Measurements from ENCODE around the gene ROBO1.

Gene ROBO1

DNA sequence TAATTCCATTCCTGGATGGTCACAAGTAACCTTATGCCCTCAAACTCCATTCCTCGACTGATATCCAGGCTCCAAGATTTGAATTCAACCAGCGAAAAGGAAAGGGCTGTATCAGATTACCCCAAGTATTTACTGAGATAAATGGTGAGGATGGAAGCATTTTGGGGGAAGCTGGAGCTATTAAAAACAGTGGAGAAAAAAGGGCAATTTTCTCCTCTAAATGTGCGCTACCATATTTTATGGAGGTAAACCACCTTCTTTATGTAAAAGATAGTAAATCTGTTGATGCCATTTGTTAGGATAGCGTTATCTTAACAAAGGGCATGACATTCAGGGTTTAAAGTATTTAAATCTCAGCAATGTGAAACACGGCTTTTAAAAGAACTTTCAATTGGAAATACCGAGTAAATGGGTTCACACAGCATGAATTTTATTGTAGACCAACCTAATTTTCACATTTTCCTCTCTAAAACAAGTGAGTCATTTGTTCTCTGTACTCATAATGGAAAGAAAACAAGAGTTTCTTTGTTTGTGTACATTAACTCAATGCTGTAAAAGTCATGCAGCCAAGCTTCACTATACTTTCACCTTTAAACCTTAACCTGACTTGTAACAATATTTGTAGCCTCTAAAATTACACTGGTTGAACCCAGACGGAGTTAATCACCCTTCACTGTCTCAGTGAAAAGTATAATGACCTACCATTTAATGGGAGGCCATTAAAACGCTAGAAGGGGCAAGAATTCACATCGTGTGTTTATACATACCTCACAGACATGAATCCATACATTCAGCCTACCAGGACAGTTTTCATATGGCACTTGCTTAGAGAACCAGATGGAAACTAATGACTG, 773.4 kb downstream of the ROBO1 start:
- Histone ChIP-seq H3K9ac (ENCODE audit: low read depth, low read length) (peak overlapping the region; percentile 6; the same call in 1 of the 2 replicates), H3K4me1 (ENCODE audit: insufficient read depth, low read length) (peaks cover 30% of the 10 kb centered on the region)

GRCh38 chr3:78993375-78993774, 774.4 kb downstream of the ROBO1 start:
- WGBS, result 78% methylated on average over 4 of the region's 4 CpGs
- Histone ChIP-seq H3K27ac (ENCODE audit: low read depth, low read length) (peak overlapping the region; percentile 7; the same call in 1 of the 2 replicates), H3K4me3 (ENCODE audit: low read length) (no peak overlapping the region), H3K36me3 (ENCODE audit: insufficient read depth, low read length) (peaks cover 2% of the 10 kb centered on the region; the same call in 1 of the 2 replicates), H3K9ac (ENCODE audit: low read depth, low read length) (no peak overlapping the region), H3K9me3 (ENCODE audit: insufficient read depth, low read depth, low read length) (no peaks in the 10 kb centered on the region), H3K27me3 (ENCODE audit: insufficient read depth, low read length) (no peaks in the 10 kb centered on the region), H3K4me1 (ENCODE audit: insufficient read depth, low read length) (peaks cover 33% of the 10 kb centered on the region)

More for the DNA sequence above, 773.4 kb downstream of the ROBO1 start:
- Histone ChIP-seq H3K27ac (ENCODE audit: low read depth, low read length) (peak overlapping the region; percentile 73), H3K27me3 (ENCODE audit: insufficient read depth, low read length) (no peaks in the 10 kb centered on the region), H3K9me3 (ENCODE audit: insufficient read depth, low read depth, low read length) (no peaks in the 10 kb centered on the region), H3K36me3 (ENCODE audit: insufficient read depth, low read length) (peaks cover 2% of the 10 kb centered on the region; the same call in 1 of the 2 replicates), H3K4me3 (ENCODE audit: low read length) (peak overlapping the region; percentile 40)
- 31% methylated on average over 9 of the region's 9 CpGs for WGBS

GRCh38 chr3:78992830-78993229, 775.0 kb downstream of the ROBO1 start:
- no peak overlapping the region for H3K27ac ChIP-seq (ENCODE audit: low read depth, low read length)
- H3K36me3 ChIP-seq (ENCODE audit: insufficient read depth, low read length), result peaks cover 2% of the 10 kb centered on the region; the same call in 1 of the 2 replicates
- no peak overlapping the region for H3K9ac ChIP-seq (ENCODE audit: low read depth, low read length)
- 97% methylated on average over 3 of the region's 3 CpGs for WGBS
- H3K9me3 ChIP-seq (ENCODE audit: insufficient read depth, low read depth, low read length), result no peaks in the 10 kb centered on the region
- H3K4me3 ChIP-seq (ENCODE audit: low read length), result no peak overlapping the region
- H3K4me1 ChIP-seq (ENCODE audit: insufficient read depth, low read length), result peaks cover 38% of the 10 kb centered on the region
- no peaks in the 10 kb centered on the region for H3K27me3 ChIP-seq (ENCODE audit: insufficient read depth, low read length)

- no peaks in the 10 kb centered on the region for H3K9me3 ChIP-seq (ENCODE audit: insufficient read depth, low read depth, low read length)
- no peak overlapping the region for H3K9ac ChIP-seq (ENCODE audit: low read depth, low read length)
- no peaks in the 10 kb centered on the region for H3K27me3 ChIP-seq (ENCODE audit: insufficient read depth, low read length)
- no peak overlapping the region for H3K4me3 ChIP-seq (ENCODE audit: low read length)
- H3K4me1 ChIP-seq (ENCODE audit: insufficient read depth, low read length), result peaks cover 42% of the 10 kb centered on the region
- peaks cover 2% of the 10 kb centered on the region; the same call in 1 of the 2 replicates for H3K36me3 ChIP-seq (ENCODE audit: insufficient read depth, low read length)
- H3K27ac ChIP-seq (ENCODE audit: low read depth, low read length), result no peak overlapping the region
Observed at GRCh38 chr3:78992400-78992799, 775.4 kb downstream of the ROBO1 start.

DNA sequence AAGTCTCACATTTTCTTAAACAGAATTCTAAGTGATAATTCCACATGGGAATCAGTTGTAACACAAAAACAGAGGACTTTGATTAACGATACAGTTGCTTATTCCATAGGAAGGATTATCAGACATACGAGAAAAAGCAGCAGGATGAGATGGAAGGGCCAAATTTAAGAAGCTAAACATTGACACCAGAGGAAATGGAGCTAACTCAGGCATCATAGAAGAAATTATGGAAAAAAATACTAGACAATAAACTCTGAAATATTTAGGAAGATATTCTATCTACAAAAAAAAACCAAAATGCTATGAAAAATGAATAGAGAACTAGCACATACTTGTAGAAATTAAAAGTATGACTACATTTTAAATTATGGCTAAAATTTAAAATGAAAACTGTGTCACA, 776.1 kb downstream of the ROBO1 start:
- 94% methylated on average over 2 of the region's 2 CpGs for WGBS
- no peaks in the 10 kb centered on the region for H3K9me3 ChIP-seq (ENCODE audit: insufficient read depth, low read depth, low read length)
- H3K27me3 ChIP-seq (ENCODE audit: insufficient read depth, low read length), result no peaks in the 10 kb centered on the region
- H3K27ac ChIP-seq (ENCODE audit: low read depth, low read length), result no peak overlapping the region
- H3K4me1 ChIP-seq (ENCODE audit: insufficient read depth, low read length), result peaks cover 49% of the 10 kb centered on the region
- no peak overlapping the region for H3K4me3 ChIP-seq (ENCODE audit: low read length)
- H3K36me3 ChIP-seq (ENCODE audit: insufficient read depth, low read length), result peaks cover 2% of the 10 kb centered on the region; the same call in 1 of the 2 replicates
- H3K9ac ChIP-seq (ENCODE audit: low read depth, low read length), result no peak overlapping the region

GRCh38 chr3:78990156-78990555, 777.6 kb downstream of the ROBO1 start:
- WGBS, result 89% methylated on average over 3 of the region's 4 CpGs
- Histone ChIP-seq H3K36me3 (ENCODE audit: insufficient read depth, low read length) (peaks cover 2% of the 10 kb centered on the region; the same call in 1 of the 2 replicates), H3K9ac (ENCODE audit: low read depth, low read length) (no peak overlapping the region), H3K27me3 (ENCODE audit: insufficient read depth, low read length) (no peaks in the 10 kb centered on the region), H3K4me3 (ENCODE audit: low read length) (no peak overlapping the region), H3K27ac (ENCODE audit: low read depth, low read length) (no peak overlapping the region), H3K4me1 (ENCODE audit: insufficient read depth, low read length) (peaks cover 63% of the 10 kb centered on the region), H3K9me3 (ENCODE audit: insufficient read depth, low read depth, low read length) (no peaks in the 10 kb centered on the region)

DNA sequence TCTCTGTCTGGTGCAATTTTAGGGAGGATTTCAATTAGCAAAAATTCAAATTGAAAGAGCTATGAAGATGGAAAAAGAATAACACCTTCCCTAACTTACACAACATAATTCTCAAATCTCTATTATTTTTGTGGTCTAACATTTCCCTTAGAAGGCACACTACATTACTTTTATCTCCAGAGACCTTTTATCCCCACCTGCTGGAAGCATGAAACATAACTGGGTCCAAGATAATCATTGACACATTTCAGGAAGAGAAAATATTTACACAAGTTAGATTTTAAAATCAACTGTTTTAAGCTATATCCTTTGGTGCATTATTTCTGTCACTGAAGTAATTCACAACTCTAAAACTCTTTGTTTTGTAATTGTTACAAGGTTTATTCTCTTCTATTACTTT, 779.5 kb downstream of the ROBO1 start:
- Histone ChIP-seq H3K9me3 (ENCODE audit: insufficient read depth, low read depth, low read length) (no peaks in the 10 kb centered on the region), H3K36me3 (ENCODE audit: insufficient read depth, low read length) (peaks cover 2% of the 10 kb centered on the region; the same call in 1 of the 2 replicates), H3K27ac (ENCODE audit: low read depth, low read length) (no peak overlapping the region)

DNA sequence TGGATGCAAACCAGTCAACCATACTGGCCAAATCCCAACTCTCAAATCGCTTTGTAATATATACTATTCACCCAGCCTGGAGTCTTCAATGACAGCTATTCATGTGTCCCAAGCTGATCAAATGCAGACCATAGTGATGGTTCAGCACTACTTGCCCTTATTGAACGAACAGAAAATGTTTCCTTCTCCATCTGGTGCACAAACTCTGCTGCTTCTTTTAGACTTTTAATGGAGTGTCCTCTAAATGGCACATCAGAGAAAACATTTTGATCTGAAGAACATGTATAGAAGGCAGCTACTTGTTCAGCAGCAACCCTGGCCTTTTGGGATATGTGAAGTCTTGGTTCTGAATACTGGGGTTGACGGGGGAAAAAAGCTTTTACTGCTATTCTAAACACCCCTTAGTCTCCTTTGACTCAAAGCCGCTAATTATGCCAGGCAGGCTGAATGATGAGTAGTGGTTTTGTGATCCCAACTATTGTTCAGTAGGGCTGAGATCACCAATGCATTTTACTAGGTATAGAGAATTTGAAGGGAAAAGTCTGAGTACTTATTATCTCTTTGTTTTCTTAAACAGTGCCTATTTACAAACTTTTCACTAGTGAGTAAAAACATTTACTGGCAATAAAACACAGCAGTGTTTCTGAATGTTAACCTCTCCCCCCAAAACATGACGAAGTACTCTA, 781.2 kb downstream of the ROBO1 start:
- Histone ChIP-seq H3K36me3 (ENCODE audit: insufficient read depth, low read length) (0 out of 2 replicates have a peak, but pooled peaks cover 1% of the 10 kb centered on the region), H3K27ac (ENCODE audit: low read depth, low read length) (0 out of 2 replicates have a peak overlapping the region, but pooled peaks have one; percentile 7), H3K4me3 (ENCODE audit: low read length) (no peak overlapping the region), H3K9ac (ENCODE audit: low read depth, low read length) (no peak overlapping the region), H3K4me1 (ENCODE audit: insufficient read depth, low read length) (peaks cover 42% of the 10 kb centered on the region), H3K27me3 (ENCODE audit: insufficient read depth, low read length) (no peaks in the 10 kb centered on the region), H3K9me3 (ENCODE audit: insufficient read depth, low read depth, low read length) (no peaks in the 10 kb centered on the region)
- WGBS, result 54% methylated on average over 3 of the region's 5 CpGs

More for the DNA sequence above, 779.5 kb downstream of the ROBO1 start:
- no peak overlapping the region for H3K4me3 ChIP-seq (ENCODE audit: low read length)
- H3K27me3 ChIP-seq (ENCODE audit: insufficient read depth, low read length), result no peaks in the 10 kb centered on the region
- peaks cover 45% of the 10 kb centered on the region for H3K4me1 ChIP-seq (ENCODE audit: insufficient read depth, low read length)
- no peak overlapping the region for H3K9ac ChIP-seq (ENCODE audit: low read depth, low read length)

GRCh38 chr3:78985981-78986380, 781.8 kb downstream of the ROBO1 start:
- H3K4me3 ChIP-seq (ENCODE audit: low read length), result no peak overlapping the region
- peaks cover 48% of the 10 kb centered on the region for H3K4me1 ChIP-seq (ENCODE audit: insufficient read depth, low read length)
- 96% methylated on average over 2 of the region's 2 CpGs for WGBS
- no peaks in the 10 kb centered on the region for H3K36me3 ChIP-seq (ENCODE audit: insufficient read depth, low read length)
- H3K9me3 ChIP-seq (ENCODE audit: insufficient read depth, low read depth, low read length), result no peaks in the 10 kb centered on the region
- no peak overlapping the region for H3K27ac ChIP-seq (ENCODE audit: low read depth, low read length)
- H3K27me3 ChIP-seq (ENCODE audit: insufficient read depth, low read length), result no peaks in the 10 kb centered on the region
- H3K9ac ChIP-seq (ENCODE audit: low read depth, low read length), result no peak overlapping the region

DNA sequence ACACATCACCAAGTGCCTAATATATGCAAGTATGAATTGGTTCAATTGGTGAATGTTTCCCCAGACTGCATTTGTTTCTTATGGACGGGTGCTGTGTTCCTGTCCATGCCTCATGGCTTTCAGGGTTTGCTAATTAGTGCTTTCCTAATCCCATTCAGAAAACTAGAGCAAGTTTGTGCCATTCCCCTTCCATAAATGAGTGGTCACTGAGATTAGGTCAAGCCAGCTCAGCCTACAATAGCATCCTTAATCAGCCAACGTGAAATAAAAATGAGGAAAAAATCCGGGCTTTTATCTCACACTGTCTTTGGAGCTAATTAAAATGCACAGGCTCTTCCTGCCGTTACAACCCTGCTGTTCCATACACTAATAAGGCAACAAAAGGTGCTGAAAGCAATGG, 788.8 kb downstream of the ROBO1 start:
- 28% methylated on average over 4 of the region's 4 CpGs for WGBS
- Histone ChIP-seq H3K9me3 (ENCODE audit: insufficient read depth, low read depth, low read length) (no peaks in the 10 kb centered on the region), H3K4me3 (ENCODE audit: low read length) (no peak overlapping the region), H3K27me3 (ENCODE audit: insufficient read depth, low read length) (no peaks in the 10 kb centered on the region), H3K4me1 (ENCODE audit: insufficient read depth, low read length) (peaks cover 83% of the 10 kb centered on the region), H3K27ac (ENCODE audit: low read depth, low read length) (peak overlapping the region; percentile 11), H3K9ac (ENCODE audit: low read depth, low read length) (peak overlapping the region; percentile 30), H3K36me3 (ENCODE audit: insufficient read depth, low read length) (no peaks in the 10 kb centered on the region)

DNA sequence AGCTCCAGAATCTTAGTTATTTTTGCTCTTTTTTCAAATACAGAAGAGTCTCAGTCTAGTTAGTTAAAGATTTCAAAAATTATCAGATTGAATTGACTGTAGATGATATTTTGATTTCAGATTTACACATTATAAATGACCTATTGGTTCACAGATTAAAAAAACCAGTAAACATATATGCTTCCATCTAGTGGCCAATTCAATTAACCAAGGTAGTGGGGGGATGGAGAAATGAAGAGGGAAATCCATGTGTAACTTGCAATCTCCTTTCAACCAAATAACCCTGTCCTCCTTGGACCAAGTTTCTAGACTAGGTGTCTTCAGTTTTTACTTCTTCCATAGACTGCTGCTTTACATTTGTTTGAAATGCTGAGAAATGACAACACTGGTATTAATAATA, 789.8 kb downstream of the ROBO1 start:
- Histone ChIP-seq H3K36me3 (ENCODE audit: insufficient read depth, low read length) (no peaks in the 10 kb centered on the region), H3K4me3 (ENCODE audit: low read length) (no peak overlapping the region), H3K4me1 (ENCODE audit: insufficient read depth, low read length) (peaks cover 85% of the 10 kb centered on the region), H3K9me3 (ENCODE audit: insufficient read depth, low read depth, low read length) (no peaks in the 10 kb centered on the region), H3K27ac (ENCODE audit: low read depth, low read length) (no peak overlapping the region), H3K27me3 (ENCODE audit: insufficient read depth, low read length) (no peaks in the 10 kb centered on the region), H3K9ac (ENCODE audit: low read depth, low read length) (no peak overlapping the region)

All from HUES64 (cell line).